Activated T-helper 2 cell treated with anti-CD3 and anti-CD28 coated beads, Interferon-gamma antibody, Interleukin-2, Interleukin-4, amounts not matched to agents 10 μg/mL and 5 μg/mL and 100 μg/mL, durations not matched to agents 14 hours and 24 hours and 36 hours (primary cell): Measurements from ENCODE around the gene HSPA8. TPM values are rescaled to one million over a fixed set of nuclear protein-coding genes. Genes with fewer than 3 reads are reported as not detected.

Source experiments
- DNase-seq: peaks from one replicate; pipeline ENCODE4 v3.0.0; 2021; ENCODE audit warnings: low spot score
- H3K27ac Mint-ChIP-seq: one replicate; pipeline ENCODE4 v1.8.0; 2021; ENCODE audit warnings: mixed read lengths
- H3K27me3 Mint-ChIP-seq: one replicate; pipeline ENCODE4 v1.8.0; 2021; ENCODE audit warnings: low read depth, mixed read lengths
- H3K36me3 Mint-ChIP-seq: one replicate; pipeline ENCODE4 v1.8.0; 2021; ENCODE audit warnings: low read depth, mixed read lengths
- H3K4me1 Mint-ChIP-seq: one replicate; pipeline ENCODE4 v1.8.0; 2021; ENCODE audit warnings: low read depth, mixed read lengths
- H3K4me3 Mint-ChIP-seq: one replicate; pipeline ENCODE4 v1.8.0; 2021; ENCODE audit warnings: low read depth, mild to moderate bottlenecking, moderate library complexity, mixed read lengths
- H3K9me3 Mint-ChIP-seq: one replicate; pipeline ENCODE4 v1.8.0; 2021; ENCODE audit warnings: mixed read lengths
- intact Hi-C: fragments of 100-400 bp; cut with micrococcal nuclease; formaldehyde crosslinking; loops from one replicate; pipeline ENCODE4 v1.15.1; 2023
- total RNA-seq: library from RNA; stranded (reverse); gene quantifications from 2 replicates; pipeline ENCODE4 v1.2.3, GENCODE V29; 2022

The HSPA8 gene
- total RNA-seq, 1 donor from 2014 or later = 3,975 TPM

- Mint-ChIP-seq H3K36me3 (no peaks in the 10 kb centered on the region), H3K4me1 (peaks cover 7% of the 10 kb centered on the region), H3K27ac (no peak overlapping the region), H3K9me3 (no peaks in the 10 kb centered on the region), H3K4me3 (no peak overlapping the region), H3K27me3 (peaks cover 16% of the 10 kb centered on the region)
- DNase-seq = no peak
- intact Hi-C loops = loop anchor here (5.0 to 10.0 kb wide), 2 partner anchors 226 to 439 kb away; no protein-coding TSS in a partner anchor
These were observed 41.0 kb downstream of the HSPA8 start for GRCh38 chr11:123020968-123021367.

- Mint-ChIP-seq H3K36me3 (no peaks in the 10 kb centered on the region), H3K4me1 (peaks cover 7% of the 10 kb centered on the region), H3K4me3 (no peak overlapping the region), H3K27me3 (peaks cover 16% of the 10 kb centered on the region), H3K9me3 (no peaks in the 10 kb centered on the region), H3K27ac (no peak overlapping the region)
- DNase-seq = no peak
- intact Hi-C loops = no loop called here
These were observed 43.2 kb downstream of the HSPA8 start for GRCh38 chr11:123018702-123019101.

- H3K4me1 Mint-ChIP-seq = no peaks in the 10 kb centered on the region
- H3K27ac Mint-ChIP-seq = no peak overlapping the region
- no peak for DNase-seq
- no peaks in the 10 kb centered on the region for H3K9me3 Mint-ChIP-seq
- H3K36me3 Mint-ChIP-seq = no peaks in the 10 kb centered on the region
- intact Hi-C loops = no loop called here
- no peak overlapping the region for H3K4me3 Mint-ChIP-seq
- H3K27me3 Mint-ChIP-seq = peaks cover 5% of the 10 kb centered on the region
These were observed 50.4 kb downstream of the HSPA8 start for GRCh38 chr11:123011510-123011909.

Other genes with a start within 250 kb of the HSPA8 start
- 10.5 and 11.0 TPM in 2 replicates for gene CRTAM, start 223.6 kb downstream of the HSPA8 start, total RNA-seq
- 0.91 and 1.3 TPM in 2 replicates for gene JHY, start 179.4 kb downstream of the HSPA8 start, total RNA-seq
- not detected in 2 replicates for gene BSX, start 80.3 kb downstream of the HSPA8 start, total RNA-seq
- 0.05 and 0.11 TPM in 2 replicates for gene CLMP, start 133.1 kb upstream of the HSPA8 start, total RNA-seq